ENCODE data around the gene RRAGD.

GRCh38 chr6:89393659-89394058 lies 18.4 kb downstream of the RRAGD start:
- TF ChIP-seq POLR2A (IDR thresholded peaks at IDR 0.05) (no peak), CTCF (IDR thresholded peaks at IDR 0.05) (no peak), EP300 (IDR thresholded peaks at IDR 0.05) (no peak)
